Right lobe of liver (tissue), 4 donors: ENCODE measurements around the gene CDK17.

Experiments used
- CTCF ChIP-seq, 4 donors: fragments of 200-600 bp in 3 of 4; fragments of 450-650 bp in 1 of 4; IDR thresholded peaks; one replicate each; pipeline versions ENCODE4 v1.5.1 to v1.8.0; 2016 to 2022; ENCODE audit warnings: antibody characterized with exemption in 4 of 4, mild to moderate bottlenecking in 2 of 4
- POLR2A ChIP-seq: fragments of 450-650 bp; IDR thresholded peaks from one replicate; pipeline ENCODE4 v1.6.1; 2017; ENCODE audit warnings: antibody characterized with exemption, mild to moderate bottlenecking
- donor health status: DM: no; HTN: no; CAD: no.
- donor health status: DM: no; HTN: no; CAD: no.
- donor health status: DM: no; HTN: yes; CAD: no.

- TF ChIP-seq CTCF (IDR thresholded peaks at IDR 0.05) = no peak
- TF ChIP-seq POLR2A = no peak
Observed at GRCh38 chr12:96395236-96395635, 5.0 kb downstream of the CDK17 start.
